Testis (tissue), 3 donors: ENCODE measurements around the gene C1orf50. TPM values are rescaled to one million over a fixed set of nuclear protein-coding genes. Genes with fewer than 3 reads are reported as not detected.
A peak's percentile ranks its signal among the peaks of the same experiment; 100 is the strongest.

Source experiments
- DNase-seq: peaks from one replicate; pipeline ENCODE4 v3.0.0-alpha.2; 2019
- H3K27ac ChIP-seq, 2 donors: fragments of 200-600 bp; sonication (generic); one replicate each; pipeline ENCODE4 v1.5.1; 2019
- H3K27me3 ChIP-seq: fragments of 200-600 bp; sonication (generic); one replicate; pipeline ENCODE4 v1.5.1; 2019
- H3K36me3 ChIP-seq: fragments of 200-600 bp; sonication (generic); one replicate; pipeline ENCODE4 v1.5.1; 2017; ENCODE audit warnings: low read depth; ENCODE audit errors: missing control alignments
- H3K4me1 ChIP-seq: fragments of 200-600 bp; sonication (generic); one replicate; pipeline ENCODE4 v1.5.1; 2019
- H3K4me3 ChIP-seq, 2 donors: fragments of 200-600 bp; sonication (generic); one replicate each; pipeline ENCODE4 v1.5.1; 2017 to 2019
- H3K9me3 ChIP-seq: fragments of 200-600 bp; sonication (generic); one replicate; pipeline ENCODE4 v1.5.1; 2017
- POLR2A ChIP-seq: fragments of 450-650 bp; IDR thresholded peaks from one replicate; pipeline ENCODE4 v1.6.1; 2017; ENCODE audit warnings: antibody characterized with exemption, mild to moderate bottlenecking, moderate library complexity
- WGBS, 2 donors: methylation state at CpG; one replicate each; pipeline ENCODE4 v1.1.5; 2018; 5-methylcytosine and 5-hydroxymethylcytosine counted together
- intact Hi-C: fragments of 100-400 bp; cut with DNase I; formaldehyde crosslinking; loops from one replicate; pipeline ENCODE4 v1.15.1; 2023; ENCODE audit warnings: low total_unique reads
- polyA plus RNA-seq: library from polyadenylated mRNA; stranded (reverse); fragments of 350-450 nt; fragmentation: Illumina TruSeq; extraction: RNeasy Lipid Tissue Mini Kit (QIAGEN cat#74804); gene quantifications from one replicate; pipeline ENCODE4 v1.2.3, GENCODE V29; 2014; ENCODE audit warnings: low read depth, low replicate concordance; ENCODE audit not compliant: insufficient read depth
- total RNA-seq, 2 donors: library from RNA; depleted of rRNA; stranded (reverse); fragments of >200 nt; gene quantifications; one replicate each; pipeline ENCODE4 v1.2.3, GENCODE V29; 2016
- TF ChIP-seq, protein P1 (sequence below), 3 experiments: fragments of 450-650 bp in 2 of 3; fragments of 200-600 bp in 1 of 3; sonication (generic) in 1 of 3; IDR thresholded peaks; one replicate each; pipeline ENCODE4 v1.5.1; 2016 to 2019; ENCODE audit warnings: antibody characterized with exemption in 3 of 3, mild to moderate bottlenecking in 2 of 3, moderate library complexity in 1 of 3

C1orf50 gene
- total and polyA plus RNA-seq, 3 donors from 2014 or later, result 9.4 to 21.8 (median 10.2) TPM

DNA sequence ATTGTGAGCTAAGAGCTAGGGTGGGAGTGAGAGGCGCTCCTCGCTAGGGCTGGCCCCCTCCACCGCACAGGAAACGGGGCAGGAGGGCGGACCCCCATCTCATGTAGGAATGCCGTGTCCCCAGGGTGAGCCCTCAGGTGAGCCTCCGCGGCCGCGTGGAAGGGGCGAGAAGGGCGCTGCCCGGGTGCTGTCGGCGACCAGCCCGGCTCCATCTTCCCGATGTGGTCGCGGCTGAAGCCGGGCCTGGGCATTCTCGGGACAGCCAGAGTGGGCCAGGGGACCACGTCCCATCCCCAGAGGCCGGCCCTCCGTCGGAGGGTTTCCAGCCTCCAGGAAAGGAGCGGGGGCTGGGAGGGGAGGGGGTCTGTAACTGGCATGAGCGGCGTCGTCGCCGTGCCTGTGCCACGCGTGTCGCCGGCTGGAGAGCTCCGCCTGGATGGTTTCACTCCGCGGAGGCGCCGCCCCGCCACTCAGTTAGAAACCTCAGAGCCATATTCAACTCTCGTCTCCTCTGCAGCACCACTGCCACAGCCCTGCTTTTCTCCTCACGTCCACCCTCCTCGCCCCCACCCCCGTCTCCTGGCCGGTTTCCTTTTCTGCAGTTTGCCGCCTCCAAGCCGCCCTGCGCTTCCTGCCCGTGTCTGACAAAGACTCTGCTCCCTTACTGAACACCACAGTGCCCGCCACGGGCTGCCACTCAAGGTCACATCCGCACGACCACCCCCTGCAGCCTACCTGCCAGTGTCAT, 18.1 kb downstream of the C1orf50 start, which contains the start of gene TMEM269:
TSS of gene TMEM269 (plus strand) at position 46 of the 748 bp plus-strand sequence. CDS start 4,903 bp downstream, outside the sequence.
- no peak for TF ChIP-seq POLR2A
- TF ChIP-seq, protein P1, sequence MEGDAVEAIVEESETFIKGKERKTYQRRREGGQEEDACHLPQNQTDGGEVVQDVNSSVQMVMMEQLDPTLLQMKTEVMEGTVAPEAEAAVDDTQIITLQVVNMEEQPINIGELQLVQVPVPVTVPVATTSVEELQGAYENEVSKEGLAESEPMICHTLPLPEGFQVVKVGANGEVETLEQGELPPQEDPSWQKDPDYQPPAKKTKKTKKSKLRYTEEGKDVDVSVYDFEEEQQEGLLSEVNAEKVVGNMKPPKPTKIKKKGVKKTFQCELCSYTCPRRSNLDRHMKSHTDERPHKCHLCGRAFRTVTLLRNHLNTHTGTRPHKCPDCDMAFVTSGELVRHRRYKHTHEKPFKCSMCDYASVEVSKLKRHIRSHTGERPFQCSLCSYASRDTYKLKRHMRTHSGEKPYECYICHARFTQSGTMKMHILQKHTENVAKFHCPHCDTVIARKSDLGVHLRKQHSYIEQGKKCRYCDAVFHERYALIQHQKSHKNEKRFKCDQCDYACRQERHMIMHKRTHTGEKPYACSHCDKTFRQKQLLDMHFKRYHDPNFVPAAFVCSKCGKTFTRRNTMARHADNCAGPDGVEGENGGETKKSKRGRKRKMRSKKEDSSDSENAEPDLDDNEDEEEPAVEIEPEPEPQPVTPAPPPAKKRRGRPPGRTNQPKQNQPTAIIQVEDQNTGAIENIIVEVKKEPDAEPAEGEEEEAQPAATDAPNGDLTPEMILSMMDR (IDR thresholded peaks at IDR 0.05), result no peak
- peak within 1 kb of the TSS; percentile 44 to 54 for H3K4me3 ChIP-seq
- H3K27ac ChIP-seq, result no peak within 1 kb of the TSS
- intact Hi-C loops, result no loop called here
- DNase-seq, result no peak
- peaks cover 8% of the 10 kb centered on the region for H3K4me1 ChIP-seq
- no peaks in the 10 kb centered on the region for H3K36me3 ChIP-seq
- H3K9me3 ChIP-seq, result no peaks in the 10 kb centered on the region
- no peaks in the 10 kb centered on the region for H3K27me3 ChIP-seq
- WGBS, 2 donors, result 6 to 13% methylated on average over 24 to 51 of the region's 54 CpGs

DNA sequence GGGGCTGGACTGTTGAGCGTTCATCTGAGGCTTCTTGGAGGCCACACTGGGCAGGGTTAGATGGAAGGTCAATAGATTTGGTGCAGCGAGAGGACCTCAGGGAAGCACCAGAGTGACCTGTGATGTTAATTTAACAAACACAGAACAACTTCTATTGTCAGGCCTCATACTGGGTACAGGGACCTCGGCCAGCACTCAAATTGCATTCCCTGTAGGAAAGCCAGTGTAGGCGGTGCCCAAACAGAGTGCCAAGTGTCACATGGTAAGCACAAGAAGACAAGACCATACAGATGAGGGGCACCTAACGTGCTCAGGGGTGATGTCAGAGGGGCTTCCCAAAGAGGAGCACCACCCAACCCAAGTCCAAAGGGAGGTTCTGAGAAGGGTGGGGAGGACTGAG, 19.0 kb downstream of the C1orf50 start:
- H3K27me3 ChIP-seq, result no peaks in the 10 kb centered on the region
- 82 to 92% methylated on average over 5 of the region's 5 CpGs for WGBS, 2 donors
- no peaks in the 10 kb centered on the region for H3K36me3 ChIP-seq
- DNase-seq, result no peak
- H3K27ac ChIP-seq, result no peak overlapping the region
- peaks cover 8% of the 10 kb centered on the region for H3K4me1 ChIP-seq
- intact Hi-C loops, result no loop called here
- H3K9me3 ChIP-seq, result no peaks in the 10 kb centered on the region
- no peak for TF ChIP-seq POLR2A
- TF ChIP-seq, protein P1 (IDR thresholded peaks at IDR 0.05), result no peak
- H3K4me3 ChIP-seq, result no peak overlapping the region

DNA sequence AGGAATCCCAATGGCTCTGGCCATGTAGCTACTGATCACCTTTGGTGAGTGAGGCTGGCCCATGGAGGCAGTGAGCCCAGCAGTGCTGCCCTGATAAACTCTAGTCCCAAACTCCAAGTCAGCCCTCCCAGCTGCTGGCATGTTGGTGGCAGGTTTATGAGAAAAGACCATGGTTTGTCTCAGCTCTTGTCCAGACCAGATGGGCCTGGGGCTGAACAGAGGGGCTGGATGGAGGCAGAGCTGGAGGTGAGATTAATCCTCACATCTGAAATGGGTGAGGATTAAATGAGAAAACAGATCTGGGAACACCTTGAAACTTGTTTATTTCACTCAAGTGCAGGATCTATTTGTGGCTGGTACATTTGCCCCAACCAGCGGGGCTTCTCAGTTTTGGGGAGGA, 21.0 kb downstream of the C1orf50 start:
- 92 to 95% methylated on average over 1 of the region's 1 CpG for WGBS, 2 donors
- no peak overlapping the region for H3K27ac ChIP-seq
- intact Hi-C loops, result no loop called here

DNA sequence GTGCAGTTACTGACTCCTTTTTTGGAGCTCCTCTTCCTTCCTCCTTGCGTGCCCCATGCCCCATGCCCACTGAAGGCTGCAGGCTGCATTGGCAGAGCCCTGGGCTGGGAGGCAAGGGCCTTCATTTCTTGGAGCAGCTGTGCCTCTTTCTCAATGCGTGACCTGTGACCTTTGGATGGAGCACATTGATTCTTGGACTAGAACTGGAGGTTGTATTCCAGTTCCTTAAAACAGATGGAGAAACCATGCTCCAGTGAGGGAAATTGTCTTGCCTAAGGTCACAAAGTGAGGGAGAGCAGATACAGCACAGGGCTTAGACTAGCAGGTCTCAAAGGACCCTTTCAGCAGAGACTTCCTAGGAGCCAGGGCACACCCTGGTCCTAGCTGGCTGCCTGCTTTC, 26.8 kb downstream of the C1orf50 start:
- Histone ChIP-seq H3K36me3 (no peaks in the 10 kb centered on the region), H3K4me1 (no peaks in the 10 kb centered on the region), H3K9me3 (no peaks in the 10 kb centered on the region), H3K27me3 (no peaks in the 10 kb centered on the region), H3K27ac (no peak overlapping the region), H3K4me3 (no peak overlapping the region)
- intact Hi-C loops, result no loop called here
- 84 to 90% methylated on average over 2 of the region's 2 CpGs for WGBS, 2 donors
- TF ChIP-seq, protein P1 (IDR thresholded peaks at IDR 0.05), result no peak
- TF ChIP-seq POLR2A, result no peak
- no peak for DNase-seq

More for the DNA sequence above, 21.0 kb downstream of the C1orf50 start:
- TF ChIP-seq, protein P1 (IDR thresholded peaks at IDR 0.05), result no peak
- no peak for TF ChIP-seq POLR2A
- H3K4me3 ChIP-seq, result no peak overlapping the region
- no peak for DNase-seq
- H3K36me3 ChIP-seq, result no peaks in the 10 kb centered on the region
- no peaks in the 10 kb centered on the region for H3K9me3 ChIP-seq
- peaks cover 8% of the 10 kb centered on the region for H3K4me1 ChIP-seq
- H3K27me3 ChIP-seq, result no peaks in the 10 kb centered on the region

DNA sequence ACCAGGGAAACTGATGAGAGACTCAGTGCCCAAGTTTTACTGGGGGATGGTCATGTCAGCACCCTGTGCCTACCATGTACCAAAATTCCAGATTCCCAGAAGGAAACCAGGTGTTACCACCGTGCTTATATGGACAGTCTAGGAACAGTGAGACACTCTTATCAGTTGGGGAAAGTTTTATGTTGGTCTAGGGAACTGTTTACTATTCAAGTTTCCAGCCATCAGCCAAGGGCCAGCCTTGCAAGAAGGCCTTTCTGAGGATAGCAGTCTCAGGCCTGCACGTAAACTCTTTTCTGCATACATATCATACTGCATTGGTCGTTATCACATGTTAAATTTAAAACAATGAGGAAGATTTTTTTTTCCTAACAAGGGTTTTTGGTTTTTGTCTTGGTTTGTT, 30.4 kb downstream of the C1orf50 start:
- Histone ChIP-seq H3K4me3 (no peak overlapping the region), H3K36me3 (no peaks in the 10 kb centered on the region), H3K27me3 (no peaks in the 10 kb centered on the region), H3K27ac (no peak overlapping the region), H3K4me1 (peaks cover 5% of the 10 kb centered on the region), H3K9me3 (no peaks in the 10 kb centered on the region)
- WGBS, 2 donors, result 83 to 87% methylated on average over 3 of the region's 3 CpGs
- TF ChIP-seq, protein P1 (IDR thresholded peaks at IDR 0.05), result no peak
- no peak for TF ChIP-seq POLR2A
- intact Hi-C loops, result no loop called here
- no peak for DNase-seq
